Prostate gland (tissue), 2 donors: ENCODE results near the gene ORAI2.
"Not testable (repeated sequence)": the region's sequence is repeated elsewhere in the genome, so short reads cannot be mapped to it uniquely, and the experiment has no call there.

Source experiments
- CTCF ChIP-seq, 4 experiments: fragments of 200-600 bp in 2 of 4; fragments of 450-650 bp in 2 of 4; sonication (generic) in 2 of 4; IDR thresholded peaks; 1 replicate in 3 of 4; 2 replicates in 1 of 4; pipeline ENCODE4 v1.5.1; 2016 to 2019; ENCODE audit warnings: antibody characterized with exemption in 4 of 4, mild to moderate bottlenecking in 2 of 4, moderate library complexity in 2 of 4
- POLR2A ChIP-seq: fragments of 450-650 bp; IDR thresholded peaks from one replicate; pipeline ENCODE4 v1.6.1; 2016; ENCODE audit warnings: antibody characterized with exemption, mild to moderate bottlenecking
- POLR2AphosphoS5 ChIP-seq: sonication (generic); formaldehyde crosslinking; IDR thresholded peaks from one replicate; pipeline ENCODE4 v1.6.1; 2017; ENCODE audit warnings: antibody characterized with exemption

- not testable (repeated sequence) for TF ChIP-seq CTCF (IDR thresholded peaks at IDR 0.05); POLR2A; POLR2AphosphoS5
Observed at GRCh38 chr7:102498321-102498720, 64.9 kb downstream of the ORAI2 start.
